HepG2 (cell line): ENCODE results near the gene FOLR3. TPM values are rescaled to one million over a fixed set of nuclear protein-coding genes. Genes with fewer than 3 reads are reported as not detected.

ENCODE experiments used
- ATAC-seq: fragments of 200-7000 bp; cut with Tn5 transposase; 3 replicates; pipeline ENCODE4 v1.9.1; 2020; ENCODE audit warnings: mild to moderate bottlenecking, moderate library complexity
- BruUV-seq: library from RNA; stranded (reverse); fragments of 400-500 nt; replicated peaks from 2 replicates; lab custom pipeline; 2021; lab: Mats Ljungman, UMichigan
- CTCF ChIA-PET: fragments of 300-600 bp; formaldehyde crosslinking; extraction: SDS; loops from one replicate; lab custom pipeline; 2021; ENCODE audit warnings: low total read pairs, inconsistent platforms, low intra/inter-chr PET ratio; lab: Yijun Ruan, JAX
- POLR2A ChIA-PET: fragments of 350-600 bp; sonication (Branson Sonifier 250); formaldehyde crosslinking; loops from one replicate; lab custom pipeline; 2020; ENCODE audit warnings: antibody characterized with exemption, inconsistent platforms; lab: Yijun Ruan, JAX
- DNase-seq: peaks from one replicate; pipeline ENCODE4 v3.0.0-alpha.2; 2015; ENCODE audit warnings: low spot score
- FAIRE-seq: peaks from 3 replicates; lab custom pipeline; 2011; peaks lifted over from hg19 to GRCh38; lab: Jason Lieb, UNC
- H2AFZ ChIP-seq: one replicate; pipeline ENCODE4 v1.6.1; 2011; ENCODE audit warnings: low read length, inconsistent platforms
- H3K27ac ChIP-seq: fragments of 300-600 bp; 3 replicates; pipeline ENCODE4 v1.8.0; 2011; ENCODE audit warnings: mixed run types, mild to moderate bottlenecking, mixed read lengths, low read length, inconsistent platforms; ENCODE audit not compliant: insufficient read depth; ENCODE audit errors: extremely low read length
- H3K27me3 ChIP-seq, 2 experiments: fragments of 200-600 bp in 1 of 2; 2 replicates in 1 of 2; 3 replicates in 1 of 2; pipeline versions ENCODE4 v1.6.0 to v1.8.0; 2011; ENCODE audit warnings: low read length in 2 of 2, mild to moderate bottlenecking in 2 of 2, moderate library complexity in 2 of 2, inconsistent platforms in 1 of 2; ENCODE audit not compliant: insufficient read depth in 2 of 2, control insufficient read depth in 1 of 2
- H3K36me3 ChIP-seq, 2 experiments: fragments of 200-600 bp in 1 of 2; replicated peaks in 1 of 2; 2 replicates in 1 of 2; 3 replicates in 1 of 2; pipeline versions ENCODE4 v1.5.1 to v1.8.0; 2011; ENCODE audit warnings: low read length in 2 of 2, inconsistent platforms in 1 of 2; ENCODE audit not compliant: insufficient read depth in 2 of 2, control insufficient read depth in 1 of 2
- H3K4me1 ChIP-seq: 2 replicates; pipeline ENCODE4 v1.5.1; 2012; ENCODE audit warnings: low read length, inconsistent platforms; ENCODE audit not compliant: insufficient read depth
- H3K4me2 ChIP-seq: 2 replicates; pipeline ENCODE4 v1.6.0; 2011; ENCODE audit warnings: low read depth, low read length, inconsistent platforms
- H3K4me3 ChIP-seq, 3 experiments: fragments of 200-600 bp in 1 of 3; sonication (generic), shearing (Covaris generic) in 1 of 3; replicated peaks in 1 of 3; 2 replicates each; pipeline ENCODE4 v1.5.1; 2011 to 2016; ENCODE audit warnings: low read length in 3 of 3, inconsistent platforms in 2 of 3, low read depth in 2 of 3, mild to moderate bottlenecking in 2 of 3, control low read depth in 1 of 3, mixed read lengths in 1 of 3; ENCODE audit not compliant: insufficient read depth in 1 of 3
- H3K79me2 ChIP-seq: one replicate; pipeline ENCODE4 v1.6.1; 2011; ENCODE audit warnings: low read length, inconsistent platforms; ENCODE audit not compliant: insufficient read depth
- H3K9ac ChIP-seq: 2 replicates; pipeline ENCODE4 v1.6.0; 2011; ENCODE audit warnings: mild to moderate bottlenecking, low read depth, low read length, inconsistent platforms; ENCODE audit not compliant: insufficient read depth
- H3K9me3 ChIP-seq: 2 replicates; pipeline ENCODE4 v1.5.1; 2012; ENCODE audit warnings: mild to moderate bottlenecking, low read length
- H4K20me1 ChIP-seq: 2 replicates; pipeline ENCODE4 v1.6.0; 2011; ENCODE audit warnings: inconsistent platforms, mild to moderate bottlenecking, low read length, moderate library complexity; ENCODE audit not compliant: insufficient read depth
- ATF7 ChIP-seq, 2 experiments: fragments of 450-650 bp in 1 of 2; sonication (generic) in 1 of 2; formaldehyde crosslinking in 1 of 2; IDR thresholded peaks; 2 replicates each; pipeline versions ENCODE4 v1.4.0 to v1.6.1; 2016 to 2020; ENCODE audit warnings: antibody characterized with exemption in 1 of 2, mild to moderate bottlenecking in 1 of 2, missing genetic modification reagents in 1 of 2
- DDIT3 ChIP-seq: sonication (generic); formaldehyde crosslinking; IDR thresholded peaks from 2 replicates; pipeline ENCODE4 v1.4.0; 2020; ENCODE audit warnings: mild to moderate bottlenecking, missing genetic modification reagents
- FOXM1 ChIP-seq: sonication (generic); formaldehyde crosslinking; IDR thresholded peaks from 2 replicates; pipeline ENCODE4 v1.5.0; 2020; ENCODE audit warnings: missing genetic modification reagents
- MYC ChIP-seq: sonication (generic); formaldehyde crosslinking; IDR thresholded peaks from 2 replicates; pipeline ENCODE4 v1.9.0; 2021; ENCODE audit warnings: missing genetic modification reagents, borderline replicate concordance
- PCBP2 ChIP-seq: fragments of 200-400 bp; formaldehyde crosslinking; optimal IDR thresholded peaks from 2 replicates; pipeline ENCODE3; 2018; ENCODE audit warnings: low read length, low read depth; ENCODE audit not compliant: poor library complexity, severe bottlenecking
- SALL1 ChIP-seq: sonication (generic); formaldehyde crosslinking; IDR thresholded peaks from 2 replicates; pipeline ENCODE4 v1.8.0; 2022; ENCODE audit warnings: mild to moderate bottlenecking, missing genetic modification reagents
- ZNF326 ChIP-seq: sonication (generic); formaldehyde crosslinking; IDR thresholded peaks from 2 replicates; pipeline ENCODE4 v1.4.0; 2020; ENCODE audit warnings: missing genetic modification reagents, borderline replicate concordance
- ZNF780A ChIP-seq: sonication (generic); formaldehyde crosslinking; IDR thresholded peaks from 2 replicates; pipeline ENCODE4 v1.8.0; 2022; ENCODE audit warnings: mild to moderate bottlenecking, missing genetic modification reagents, moderate library complexity
- ZSCAN12 ChIP-seq: sonication (generic); formaldehyde crosslinking; IDR thresholded peaks from 2 replicates; pipeline ENCODE4 v1.9.0; 2021; ENCODE audit warnings: mild to moderate bottlenecking, missing genetic modification reagents
- WGBS: methylation state at CpG from one replicate; pipeline ENCODE4 v1.1.6; 2017; ENCODE audit warnings: low lambda C conversion rate; 5-methylcytosine and 5-hydroxymethylcytosine counted together
- in situ Hi-C: cut with HindIII; loops from 2 replicates; pipeline ENCODE4 v1.10.0; 2017; ENCODE audit warnings: low pct_unique_long_range_greater_than_20kb; ENCODE audit not compliant: extremely low pct_ligation_motif_present
- intact Hi-C: fragments of 100-400 bp; cut with micrococcal nuclease; formaldehyde crosslinking; loops from one replicate; pipeline ENCODE4 v1.10.0; 2022; ENCODE audit not compliant: unreplicated experiment
- polyA plus RNA-seq, 8 experiments: library from polyadenylated mRNA; depleted of rRNA in 3 of 8; stranded (reverse) in 7 of 8; unstranded in 1 of 8; fragments of >200 nt; fragmentation: Illumina TruSeq in 4 of 8; extraction: Trizol in 4 of 8; gene quantifications; 2 replicates each; pipeline versions ENCODE4 v1.2.1 to v1.2.3, GENCODE V29; 2011 to 2016; ENCODE audit warnings: low read depth in 4 of 8, missing spikeins in 1 of 8, mixed read lengths in 1 of 8; ENCODE audit not compliant: insufficient read depth in 1 of 8
- total RNA-seq, 5 experiments: library from RNA; depleted of rRNA; stranded (reverse); fragments of >200 nt; fragmentation: Illumina TruSeq; extraction: Trizol; gene quantifications; 2 replicates each; pipeline ENCODE4 v1.2.3, GENCODE V29; 2016; ENCODE audit warnings: low read depth in 1 of 5
- TF ChIP-seq, protein P1 (sequence below): sonication (generic); formaldehyde crosslinking; IDR thresholded peaks from 2 replicates; pipeline ENCODE4 v1.4.0; 2020; ENCODE audit warnings: missing genetic modification reagents

FOLR3 gene
- total and polyA plus RNA-seq, 2 of the 13 experiments (the other 11 are each of a cell fraction or from before 2014, with no cell fraction given): not detected

DNA sequence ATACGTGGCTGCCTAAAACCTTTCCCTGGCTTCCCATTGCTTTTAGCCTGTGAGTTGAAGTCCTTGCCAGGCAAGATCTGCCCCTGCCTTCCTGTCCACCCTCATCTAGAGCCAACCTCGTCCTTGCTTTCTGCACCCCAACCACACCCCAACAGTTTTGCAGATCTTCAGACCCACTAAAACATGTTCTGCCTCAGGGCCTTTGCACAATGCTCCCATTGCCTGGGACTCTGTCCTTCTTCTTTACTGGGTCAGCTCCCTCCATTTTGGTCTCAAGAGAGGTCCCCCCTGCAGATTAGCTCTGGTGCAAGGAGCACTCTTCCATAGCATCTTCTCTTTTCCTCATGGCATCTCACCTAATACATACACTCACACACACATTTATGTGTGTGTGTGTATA is 14.6 kb upstream of the FOLR3 start (continued):
- TF ChIP-seq DDIT3: no peak
- TF ChIP-seq, protein P1, sequence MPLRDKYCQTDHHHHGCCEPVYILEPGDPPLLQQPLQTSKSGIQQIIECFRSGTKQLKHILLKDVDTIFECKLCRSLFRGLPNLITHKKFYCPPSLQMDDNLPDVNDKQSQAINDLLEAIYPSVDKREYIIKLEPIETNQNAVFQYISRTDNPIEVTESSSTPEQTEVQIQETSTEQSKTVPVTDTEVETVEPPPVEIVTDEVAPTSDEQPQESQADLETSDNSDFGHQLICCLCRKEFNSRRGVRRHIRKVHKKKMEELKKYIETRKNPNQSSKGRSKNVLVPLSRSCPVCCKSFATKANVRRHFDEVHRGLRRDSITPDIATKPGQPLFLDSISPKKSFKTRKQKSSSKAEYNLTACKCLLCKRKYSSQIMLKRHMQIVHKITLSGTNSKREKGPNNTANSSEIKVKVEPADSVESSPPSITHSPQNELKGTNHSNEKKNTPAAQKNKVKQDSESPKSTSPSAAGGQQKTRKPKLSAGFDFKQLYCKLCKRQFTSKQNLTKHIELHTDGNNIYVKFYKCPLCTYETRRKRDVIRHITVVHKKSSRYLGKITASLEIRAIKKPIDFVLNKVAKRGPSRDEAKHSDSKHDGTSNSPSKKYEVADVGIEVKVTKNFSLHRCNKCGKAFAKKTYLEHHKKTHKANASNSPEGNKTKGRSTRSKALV: no peak
- no peak for TF ChIP-seq PCBP2
- TF ChIP-seq MYC: no peak
- no peak for TF ChIP-seq ZSCAN12 (CRISPR knock-in tag)
- no peak for TF ChIP-seq SALL1 (CRISPR knock-in tag)
- no peak for TF ChIP-seq ATF7 (IDR thresholded peaks at IDR 0.05)
- no peak for TF ChIP-seq ATF7 (CRISPR knock-in tag; IDR thresholded peaks at IDR 0.05)
- no peak for TF ChIP-seq ZNF326 (CRISPR knock-in tag)
- TF ChIP-seq ZNF780A (CRISPR knock-in tag): no peak

DNA sequence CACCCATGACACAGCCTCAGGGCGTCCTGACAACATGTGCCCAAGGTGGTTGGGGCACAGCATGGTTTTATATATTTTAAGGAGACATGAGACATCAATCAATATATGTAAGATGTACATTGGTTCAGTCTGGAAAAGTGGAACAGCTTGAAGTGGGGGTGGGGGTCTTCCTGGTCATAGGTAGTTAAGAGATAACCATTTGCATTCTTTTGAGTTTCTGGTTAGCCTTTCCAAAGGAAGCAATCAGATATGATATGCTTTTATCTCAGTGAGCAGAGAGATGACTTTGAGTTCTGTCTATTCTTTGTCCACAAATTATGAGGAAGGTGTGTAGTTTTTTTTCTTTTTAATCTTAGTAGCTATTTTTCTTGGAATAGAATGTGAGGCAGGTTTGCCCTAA is 12.9 kb upstream of the FOLR3 start:
- ChIA-PET POLR2A (no interaction called here), CTCF (no interaction called here)
- Histone ChIP-seq H3K27ac (no peak overlapping the region), H3K4me3 (no peak overlapping the region), H4K20me1 (no peaks in the 10 kb centered on the region), H3K9ac (no peak overlapping the region), H3K27me3 (peaks cover 1 to 3% of the 10 kb centered on the region in 2 experiments; a peak in 2 of 5 replicates), H3K4me2 (no peak overlapping the region), H3K36me3 (no peaks in the 10 kb centered on the region), H3K79me2 (no peaks in the 10 kb centered on the region), H2AFZ (no peak overlapping the region), H3K9me3 (peaks cover 3% of the 10 kb centered on the region; the same call in 1 of the 2 replicates), H3K4me1 (peaks cover 6% of the 10 kb centered on the region; the same call in 1 of the 2 replicates)
- TF ChIP-seq FOXM1 (CRISPR knock-in tag): no peak
- 22% methylated on average over 1 of the region's 1 CpG for WGBS
- FAIRE-seq: no peak
- no peak for ATAC-seq
- BruUV-seq: no TSS peak
- intact Hi-C loops (no loop called here), in situ Hi-C loops (no loop called here)
- DNase-seq: no peak
